SH-SY5Y (cell line): ENCODE data around the gene CPLX3.

Experiments
- GATA2 ChIP-seq: IDR thresholded peaks from 2 replicates; pipeline ENCODE4 v1.6.1; 2011; ENCODE audit warnings: mild to moderate bottlenecking, low read depth, low read length
- GATA3 ChIP-seq: IDR thresholded peaks from 2 replicates; pipeline ENCODE4 v1.6.1; 2011; ENCODE audit warnings: low read depth, mild to moderate bottlenecking, low read length, moderate library complexity

GRCh38 chr15:74839526-74840395 is 13.3 kb downstream of the CPLX3 start:
- TF ChIP-seq GATA3 (no peak), GATA2 (no peak)
